SK-N-SH (cell line): ENCODE data around the gene ABLIM2. TPM values are rescaled to one million over a fixed set of nuclear protein-coding genes. Genes with fewer than 3 reads are reported as not detected.

Experiments used
- CTCF ChIA-PET: fragments of 300-600, 350-600 bp; formaldehyde crosslinking; extraction: SDS; loops from one replicate; lab custom pipeline; 2021; lab: Yijun Ruan, JAX
- POLR2A ChIA-PET: fragments of 350-600 bp; sonication (Branson Sonifier 250); formaldehyde crosslinking; extraction: SDS; loops from one replicate; lab custom pipeline; 2020; ENCODE audit warnings: antibody characterized with exemption, inconsistent platforms; lab: Yijun Ruan, JAX
- DNase-seq: peaks from one replicate; pipeline ENCODE4 v3.0.0; 2012
- H2AFZ ChIP-seq: fragments of 200-600 bp; sonication (generic); 2 replicates; pipeline ENCODE4 v1.8.1; 2016; ENCODE audit warnings: antibody characterized with exemption, mild to moderate bottlenecking, low read depth
- H3F3A ChIP-seq: fragments of 200-600 bp; sonication (generic); replicated peaks from 2 replicates; pipeline ENCODE3; 2016; ENCODE audit warnings: antibody characterized with exemption, mild to moderate bottlenecking; ENCODE audit not compliant: insufficient read depth
- H3K27ac ChIP-seq, 2 experiments: fragments of 200-500 bp in 1 of 2; fragments of 200-600 bp in 1 of 2; sonication (Bioruptor generic) in 1 of 2; sonication (generic), shearing (Covaris generic) in 1 of 2; 2 replicates each; pipeline versions ENCODE4 v1.5.1 to v1.6.1; 2014 to 2016; ENCODE audit warnings: low read depth in 2 of 2, inconsistent platforms in 1 of 2, low read length in 1 of 2, mild to moderate bottlenecking in 1 of 2, mixed read lengths in 1 of 2
- H3K27me3 ChIP-seq: fragments of 200-600 bp; sonication (generic), shearing (Covaris generic); 2 replicates; pipeline ENCODE4 v1.6.1; 2016; ENCODE audit warnings: mixed run types; ENCODE audit not compliant: insufficient read depth
- H3K36me3 ChIP-seq, 2 experiments: fragments of 200-500 bp in 1 of 2; fragments of 200-600 bp in 1 of 2; sonication (Bioruptor generic) in 1 of 2; sonication (generic) in 1 of 2; replicated peaks in 1 of 2; 2 replicates each; pipeline versions ENCODE3 to v1.5.1; 2014 to 2016; ENCODE audit warnings: low read length in 1 of 2, mild to moderate bottlenecking in 1 of 2; ENCODE audit not compliant: insufficient read depth in 2 of 2, control insufficient read depth in 1 of 2
- H3K4me1 ChIP-seq, 2 experiments: fragments of 200-500 bp in 1 of 2; fragments of 200-600 bp in 1 of 2; sonication (Bioruptor generic) in 1 of 2; sonication (generic), shearing (Covaris generic) in 1 of 2; 2 replicates each; pipeline versions ENCODE4 v1.5.1 to v1.6.1; 2014 to 2016; ENCODE audit warnings: low read depth in 1 of 2, low read length in 1 of 2, mixed run types in 1 of 2; ENCODE audit not compliant: insufficient read depth in 2 of 2, control insufficient read depth in 1 of 2
- H3K4me2 ChIP-seq: fragments of 200-600 bp; sonication (generic), shearing (Covaris generic); 2 replicates; pipeline ENCODE4 v1.6.1; 2017; ENCODE audit warnings: mixed run types
- H3K4me3 ChIP-seq, 2 experiments: fragments of 200-500 bp in 1 of 2; fragments of 200-600 bp in 1 of 2; sonication (Bioruptor generic) in 1 of 2; sonication (generic), shearing (Covaris generic) in 1 of 2; 2 replicates each; pipeline versions ENCODE4 v1.5.1 to v1.8.1; 2014 to 2016; ENCODE audit warnings: low read depth in 2 of 2, inconsistent platforms in 1 of 2, low read length in 1 of 2, mild to moderate bottlenecking in 1 of 2, mixed read lengths in 1 of 2, moderate library complexity in 1 of 2
- H3K79me2 ChIP-seq: fragments of 200-600 bp; sonication (generic); 2 replicates; pipeline ENCODE4 v1.8.1; 2017; ENCODE audit warnings: mild to moderate bottlenecking; ENCODE audit not compliant: insufficient read depth
- H3K9ac ChIP-seq: fragments of 200-600 bp; sonication (generic); 2 replicates; pipeline ENCODE4 v1.6.1; 2017; ENCODE audit warnings: mixed run types
- H3K9me2 ChIP-seq: fragments of 200-600 bp; sonication (generic); 2 replicates; pipeline ENCODE4 v1.6.1; 2017; ENCODE audit warnings: mixed run types
- H3K9me3 ChIP-seq: fragments of 200-600 bp; sonication (generic); 2 replicates; pipeline ENCODE4 v1.6.1; 2017; ENCODE audit warnings: mixed run types, mild to moderate bottlenecking, moderate library complexity
- H4K20me1 ChIP-seq: fragments of 200-600 bp; sonication (generic); 2 replicates; pipeline ENCODE4 v1.6.1; 2017; ENCODE audit warnings: mild to moderate bottlenecking, mixed run types; ENCODE audit not compliant: insufficient read depth
- CHD2 ChIP-seq: fragments of 150-350 bp; IDR thresholded peaks from 2 replicates; pipeline ENCODE4 v1.6.1; 2018; ENCODE audit warnings: low read length; ENCODE audit not compliant: partially characterized antibody
- CTCF ChIP-seq: fragments of 200-600 bp; sonication (generic); IDR thresholded peaks from 2 replicates; pipeline ENCODE4 v1.6.1; 2017; ENCODE audit warnings: antibody characterized with exemption, mild to moderate bottlenecking, moderate library complexity
- EP300 ChIP-seq, 2 experiments: IDR thresholded peaks; 2 replicates each; pipeline versions ENCODE4 v1.4.0 to v1.6.1; 2012; ENCODE audit warnings: borderline replicate concordance in 1 of 2, low read depth in 1 of 2, low read length in 1 of 2
- FOSL2 ChIP-seq: IDR thresholded peaks from 2 replicates; pipeline ENCODE4 v1.4.0; 2012; ENCODE audit warnings: low read depth, mild to moderate bottlenecking, moderate library complexity, borderline replicate concordance
- FOXM1 ChIP-seq: IDR thresholded peaks from 2 replicates; pipeline ENCODE4 v1.4.0; 2012; ENCODE audit warnings: low read depth, mild to moderate bottlenecking
- GABPA ChIP-seq: IDR thresholded peaks from 2 replicates; pipeline ENCODE4 v1.4.0; 2012; ENCODE audit warnings: low read depth, mild to moderate bottlenecking
- GATA2 ChIP-seq: sonication (generic); formaldehyde crosslinking; IDR thresholded peaks from 2 replicates; pipeline ENCODE4 v1.5.0; 2020; ENCODE audit warnings: mild to moderate bottlenecking, missing genetic modification reagents
- MAX ChIP-seq: IDR thresholded peaks from 2 replicates; pipeline ENCODE4 v1.4.0; 2012; ENCODE audit warnings: low read depth
- MEF2A ChIP-seq: IDR thresholded peaks from 2 replicates; pipeline ENCODE4 v1.4.0; 2012; ENCODE audit warnings: low read depth, borderline replicate concordance
- MXI1 ChIP-seq: IDR thresholded peaks from 2 replicates; pipeline ENCODE4 v1.6.1; 2012; ENCODE audit warnings: mild to moderate bottlenecking, low read depth, low read length, improper control_type of control experiment
- NRF1 ChIP-seq: IDR thresholded peaks from 2 replicates; pipeline ENCODE4 v1.6.1; 2012; ENCODE audit warnings: low read depth, mild to moderate bottlenecking, low read length
- POLR2AphosphoS5 ChIP-seq: IDR thresholded peaks from 2 replicates; pipeline ENCODE4 v1.6.1; 2012; ENCODE audit warnings: low read depth, low read length
- RAD21 ChIP-seq: IDR thresholded peaks from 2 replicates; pipeline ENCODE4 v1.6.1; 2012; ENCODE audit warnings: mild to moderate bottlenecking, low read length
- RFX5 ChIP-seq: IDR thresholded peaks from 2 replicates; pipeline ENCODE4 v1.6.1; 2012; ENCODE audit warnings: mild to moderate bottlenecking, improper control_type of control experiment, low read length
- TCF12 ChIP-seq: IDR thresholded peaks from 2 replicates; pipeline ENCODE4 v1.4.0; 2012
- TEAD4 ChIP-seq: IDR thresholded peaks from 2 replicates; pipeline ENCODE4 v1.4.0; 2012; ENCODE audit warnings: mild to moderate bottlenecking, borderline replicate concordance; ENCODE audit not compliant: insufficient read depth
- USF1 ChIP-seq: IDR thresholded peaks from 2 replicates; pipeline ENCODE4 v1.4.0; 2012; ENCODE audit warnings: low read depth, borderline replicate concordance
- WGBS: methylation state at CpG from one replicate; pipeline ENCODE4 v1.1.6; 2017; ENCODE audit warnings: low lambda C conversion rate; 5-methylcytosine and 5-hydroxymethylcytosine counted together
- polyA plus RNA-seq, 3 experiments: library from polyadenylated mRNA; depleted of rRNA; stranded (reverse); fragments of >200 nt; gene quantifications; 2 replicates each; pipeline ENCODE4 v1.2.3, GENCODE V29; 2012

The ABLIM2 gene
- polyA plus RNA-seq, 1 of the 3 experiments (the other 2 are of a cell fraction), result 0.53 TPM

GRCh38 chr4:8104491-8105305, 53.9 kb downstream of the ABLIM2 start:
- no peaks in the 10 kb centered on the region; the same call in 1 of the 2 replicates for H3K27me3 ChIP-seq
- DNase-seq, result no peak
- no peak overlapping the region for H3K4me3 ChIP-seq
- H3K4me2 ChIP-seq, result no peak overlapping the region
- ChIA-PET CTCF (interaction anchor here (1.2 kb wide), 1 partner anchor 9 kb away, joined by 4 read pairs; no protein-coding TSS in a partner anchor), POLR2A (no interaction called here)
- 47% methylated on average over 19 of the region's 22 CpGs for WGBS
- TF ChIP-seq MXI1 (no peak), FOXM1 (no peak), RAD21 (no peak), MEF2A (no peak), RFX5 (no peak), FOSL2 (no peak), TEAD4 (no peak), GABPA (no peak), POLR2AphosphoS5 (no peak), USF1 (no peak), EP300 (IDR thresholded peaks at IDR 0.05; ENCODE audit: borderline replicate concordance in 1 of 2, low read depth in 1 of 2, low read length in 1 of 2) (no peak), CHD2 (no peak), MAX (no peak), NRF1 (no peak), CTCF (no peak), GATA2 (CRISPR knock-in tag) (no peak), TCF12 (no peak)
- no peaks in the 10 kb centered on the region for H4K20me1 ChIP-seq
- H3F3A ChIP-seq, result no peaks in the 10 kb centered on the region
- H3K4me1 ChIP-seq, result no peaks in the 10 kb centered on the region
- no peaks in the 10 kb centered on the region for H3K9me3 ChIP-seq
- H3K9ac ChIP-seq, result no peak overlapping the region
- no peaks in the 10 kb centered on the region for H3K36me3 ChIP-seq
- no peak overlapping the region for H3K27ac ChIP-seq
- H3K79me2 ChIP-seq, result no peaks in the 10 kb centered on the region
- no peak overlapping the region for H2AFZ ChIP-seq
- H3K9me2 ChIP-seq, result no peaks in the 10 kb centered on the region
